Adipocyte (in vitro differentiated cells): ENCODE measurements around the gene GOLGA3.
"Not testable (repeated sequence)": the region's sequence is repeated elsewhere in the genome, so short reads cannot be mapped to it uniquely, and the experiment has no call there.

Experiments used
- DNase-seq: peaks from one replicate; pipeline ENCODE4 v3.0.0-alpha.2; 2015; ENCODE audit warnings: low read depth
- H3K27me3 ChIP-seq: replicated peaks from 2 replicates; pipeline ENCODE4 v1.7.0; 2013; ENCODE audit warnings: mild to moderate bottlenecking, low read length, moderate library complexity; ENCODE audit not compliant: control insufficient read depth, insufficient read depth
- H3K36me3 ChIP-seq: 2 replicates; pipeline ENCODE4 v1.7.0; 2013; ENCODE audit warnings: low read length, mild to moderate bottlenecking, moderate library complexity; ENCODE audit not compliant: control insufficient read depth, insufficient read depth, severe bottlenecking
- H3K4me1 ChIP-seq: 2 replicates; pipeline ENCODE4 v1.7.0; 2013; ENCODE audit warnings: mild to moderate bottlenecking, low read length, moderate library complexity; ENCODE audit not compliant: control insufficient read depth, insufficient read depth
- H3K4me3 ChIP-seq: 2 replicates; pipeline ENCODE4 v1.7.0; 2013; ENCODE audit warnings: mild to moderate bottlenecking, low read length, moderate library complexity
- H3K9ac ChIP-seq: 2 replicates; pipeline ENCODE4 v1.7.0; 2013; ENCODE audit warnings: mild to moderate bottlenecking, low read length, moderate library complexity
- H3K9me3 ChIP-seq: 2 replicates; pipeline ENCODE4 v1.7.0; 2013; ENCODE audit warnings: mild to moderate bottlenecking, low read length, moderate library complexity; ENCODE audit not compliant: control insufficient read depth

The GOLGA3 gene

DNA sequence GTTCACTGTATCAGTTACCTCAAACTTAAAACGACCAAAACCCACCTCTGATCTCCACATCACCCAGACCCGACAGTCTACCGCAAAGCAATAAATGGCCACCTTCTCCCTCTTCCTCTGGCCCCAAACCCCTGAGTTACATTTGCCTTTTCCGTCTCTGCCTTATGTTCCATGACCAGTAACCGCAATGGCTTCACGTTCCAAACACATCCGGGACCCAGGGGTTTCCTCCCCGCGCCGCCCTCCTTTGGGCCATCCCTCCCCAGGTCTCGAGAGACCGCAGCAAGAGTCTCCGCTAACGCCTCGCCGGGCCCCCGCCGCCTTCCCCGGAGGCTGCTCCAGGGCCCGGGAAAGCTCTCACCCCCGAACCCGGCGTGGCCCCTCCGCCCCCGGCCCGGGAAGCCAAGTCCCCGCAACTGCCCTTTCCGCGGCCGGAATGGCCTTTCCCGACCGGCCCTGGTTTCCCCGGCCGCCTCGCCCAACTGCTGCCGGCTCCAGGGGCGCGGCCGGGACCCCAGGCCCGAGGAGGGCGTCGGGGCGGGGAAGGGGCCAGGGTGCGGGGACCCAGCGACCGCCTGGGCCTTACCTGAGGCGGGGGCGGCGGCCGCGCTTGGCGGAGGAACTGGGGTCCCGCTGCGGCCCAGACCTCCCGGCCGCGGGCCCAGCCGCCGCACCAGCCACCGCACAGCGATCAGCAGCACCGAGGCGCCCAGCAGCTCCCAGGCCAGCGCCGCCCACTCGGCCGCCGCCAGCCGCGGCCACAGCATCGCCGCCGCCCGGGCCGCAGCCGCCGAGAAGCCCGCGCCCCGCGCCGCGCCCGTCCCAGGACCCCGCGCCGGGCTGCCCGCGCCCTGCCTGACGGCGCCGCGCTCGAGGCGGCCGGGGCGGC is 67.4 kb downstream of the GOLGA3 start, which contains the start of gene ANKLE2:
Gene ANKLE2 (minus strand): TSS at position 801 of the 889 bp plus-strand sequence. CDS start 34 bp downstream, at position 767.
- DNase-seq = peak; percentile 84
- Histone ChIP-seq H3K9ac (peak within 1 kb of the TSS; percentile 98), H3K4me3 (peak within 1 kb of the TSS; percentile 94), H3K9me3 (no peaks in the 10 kb centered on the region), H3K36me3 (peaks cover 2% of the 10 kb centered on the region), H3K4me1 (peaks cover 17% of the 10 kb centered on the region), H3K27me3 (no peaks in the 10 kb centered on the region)

DNA sequence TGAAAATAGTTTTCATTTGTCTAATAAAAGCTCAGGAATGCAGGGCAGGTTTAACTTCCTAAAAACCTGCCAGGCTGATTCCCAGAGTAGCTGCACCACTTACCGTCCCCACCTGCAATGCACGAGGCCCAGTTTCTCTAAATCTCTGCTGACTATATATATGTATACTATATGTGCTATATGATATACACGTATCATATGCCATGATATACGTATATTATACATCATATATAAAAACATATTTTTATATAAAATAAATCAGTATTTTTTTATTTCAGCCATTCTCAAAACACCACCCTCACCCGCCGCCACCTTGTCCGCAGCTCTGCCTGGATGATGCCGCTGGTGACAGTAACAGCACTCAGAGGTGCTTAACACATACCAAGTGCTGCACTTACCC is 69.3 kb downstream of the GOLGA3 start:
- Histone ChIP-seq H3K36me3 (peaks cover 12% of the 10 kb centered on the region), H3K4me3 (no peak overlapping the region), H3K9me3 (no peaks in the 10 kb centered on the region), H3K9ac (no peak overlapping the region), H3K4me1 (peaks cover 15% of the 10 kb centered on the region), H3K27me3 (no peaks in the 10 kb centered on the region)
- no peak for DNase-seq

DNA sequence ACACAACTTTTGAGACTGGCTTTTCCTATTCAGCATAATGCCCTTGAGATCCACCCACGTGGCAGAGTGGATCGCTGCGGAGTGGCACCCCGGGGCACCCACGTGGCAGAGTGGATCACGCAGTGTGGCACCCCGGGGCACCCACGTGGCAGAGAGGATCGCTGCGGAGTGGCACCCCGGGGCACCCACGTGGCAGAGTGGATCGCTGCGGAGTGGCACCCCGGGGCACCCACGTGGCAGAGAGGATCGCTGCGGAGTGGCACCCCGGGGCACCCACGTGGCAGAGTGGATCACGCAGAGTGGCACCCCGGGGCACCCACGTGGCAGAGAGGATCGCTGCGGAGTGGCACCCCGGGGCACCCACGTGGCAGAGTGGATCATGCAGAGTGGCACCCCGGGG is 69.8 kb downstream of the GOLGA3 start:
- not testable (repeated sequence) for DNase-seq, H3K9me3 ChIP-seq, H3K9ac ChIP-seq, H3K4me3 ChIP-seq, H3K27me3 ChIP-seq
- Histone ChIP-seq H3K4me1 (peaks cover 15% of the 10 kb centered on the region), H3K36me3 (peaks cover 17% of the 10 kb centered on the region)

DNA sequence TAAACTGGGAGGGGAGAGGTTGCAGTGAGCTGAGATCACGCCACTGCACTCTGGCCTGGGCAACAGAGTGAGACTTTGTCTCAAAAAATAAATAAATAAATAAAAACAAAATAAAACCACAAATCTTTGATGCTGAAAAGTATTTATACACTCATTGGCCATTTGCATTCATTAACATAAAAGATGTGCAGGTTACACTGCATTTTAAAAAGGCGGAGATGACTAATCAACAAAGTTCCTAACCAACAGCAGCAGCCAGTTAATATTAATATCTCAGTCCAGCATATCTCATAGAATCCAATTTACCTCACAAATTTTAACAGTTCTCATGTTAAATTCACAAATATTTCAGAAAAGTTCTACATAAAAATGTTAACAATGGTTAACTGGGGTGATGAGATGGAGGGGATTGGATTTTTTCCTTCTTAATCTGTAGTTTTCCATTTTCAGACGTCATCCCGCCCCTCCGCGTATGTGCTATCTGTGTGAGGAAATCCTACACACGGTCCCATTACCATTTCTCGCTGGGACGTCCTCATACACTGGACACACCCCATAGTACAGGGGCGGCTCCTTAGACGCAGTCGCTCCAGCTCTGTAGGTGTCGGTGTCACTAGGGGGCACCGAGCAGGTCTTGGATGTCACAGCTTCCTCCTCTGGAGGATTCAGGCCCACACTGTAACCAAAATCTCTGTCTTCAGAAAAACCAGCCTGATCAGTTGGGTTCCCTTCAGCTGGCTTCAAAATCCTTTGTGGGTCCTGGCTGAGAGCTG is 74.3 kb downstream of the GOLGA3 start:
- no peak for DNase-seq
- H3K4me3 ChIP-seq = no peak overlapping the region

DNA sequence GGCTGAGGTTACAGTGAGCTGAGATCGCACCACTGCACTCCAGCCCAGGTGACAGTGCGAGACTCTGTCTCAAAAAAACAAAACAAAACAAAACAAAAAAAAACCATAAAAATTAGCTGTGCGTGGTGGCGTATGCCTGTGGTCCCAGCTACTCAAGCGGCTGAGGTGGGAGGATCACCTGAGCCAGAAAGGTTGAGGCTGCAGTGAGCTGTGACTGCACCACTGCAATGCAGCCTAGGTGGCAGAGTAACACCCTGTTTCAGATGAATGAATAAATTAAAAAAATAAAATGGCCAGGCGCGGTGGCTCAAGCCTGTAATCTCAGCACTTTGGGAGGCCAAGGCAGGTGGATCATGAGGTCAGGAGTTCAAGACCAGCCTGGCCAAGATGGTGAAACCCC is 75.0 kb downstream of the GOLGA3 start:
- not testable (repeated sequence) for H3K27me3 ChIP-seq, H3K9ac ChIP-seq, H3K4me3 ChIP-seq, H3K9me3 ChIP-seq, H3K4me1 ChIP-seq, DNase-seq
- peaks cover 65% of the 10 kb centered on the region for H3K36me3 ChIP-seq

More for the DNA sequence above, 74.3 kb downstream of the GOLGA3 start:
- Histone ChIP-seq H3K4me1 (no peaks in the 10 kb centered on the region), H3K36me3 (peaks cover 60% of the 10 kb centered on the region), H3K27me3 (no peaks in the 10 kb centered on the region), H3K9ac (no peak overlapping the region), H3K9me3 (no peaks in the 10 kb centered on the region)

DNA sequence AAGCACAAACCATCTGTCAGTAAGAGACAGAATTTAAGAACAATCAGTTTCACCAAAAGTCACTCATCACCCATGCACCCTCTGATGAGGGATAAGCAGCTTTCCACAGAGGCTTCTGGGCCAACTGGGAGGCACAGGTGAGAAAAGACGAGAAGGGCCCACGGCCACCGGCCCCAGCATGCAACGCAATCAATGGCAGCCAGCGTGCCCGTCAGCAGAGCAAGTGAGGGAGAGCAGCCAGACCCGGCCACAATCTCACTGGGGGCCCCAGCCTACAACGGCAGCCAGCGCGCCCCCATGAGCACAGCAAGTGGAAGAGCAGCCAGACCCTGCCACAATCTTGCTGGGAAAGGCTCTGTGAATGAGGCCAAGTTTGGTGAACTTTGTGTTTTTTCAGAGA is 80.3 kb downstream of the GOLGA3 start:
- H3K36me3 ChIP-seq = peaks cover 93% of the 10 kb centered on the region

DNA sequence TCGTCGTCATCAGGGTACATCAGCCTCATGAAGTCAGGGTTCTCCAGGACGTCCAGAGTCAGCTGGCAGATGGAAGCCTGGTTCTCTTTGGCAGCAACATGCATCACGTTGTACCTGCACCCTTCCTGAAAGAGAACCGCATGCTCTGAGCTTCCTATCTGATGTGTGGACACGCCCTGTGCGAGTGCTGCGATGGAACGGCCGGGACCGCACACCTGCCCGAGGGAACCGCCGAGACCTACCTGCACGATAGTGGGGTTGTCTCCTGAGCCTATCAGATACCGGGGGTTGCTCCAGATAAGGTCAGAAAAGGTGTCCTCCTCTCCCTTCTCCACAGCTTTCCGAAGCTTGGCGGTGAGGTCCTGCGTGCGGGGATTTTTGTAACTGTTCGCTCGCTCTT is 80.8 kb downstream of the GOLGA3 start:
- Histone ChIP-seq H3K27me3 (no peaks in the 10 kb centered on the region), H3K4me3 (no peak overlapping the region), H3K36me3 (peaks cover 92% of the 10 kb centered on the region), H3K9ac (no peak overlapping the region), H3K4me1 (no peaks in the 10 kb centered on the region), H3K9me3 (no peaks in the 10 kb centered on the region)
- no peak for DNase-seq

More for the DNA sequence above, 80.3 kb downstream of the GOLGA3 start:
- DNase-seq = no peak
- Histone ChIP-seq H3K9ac (no peak overlapping the region), H3K9me3 (no peaks in the 10 kb centered on the region), H3K4me1 (no peaks in the 10 kb centered on the region), H3K4me3 (no peak overlapping the region), H3K27me3 (no peaks in the 10 kb centered on the region)

DNA sequence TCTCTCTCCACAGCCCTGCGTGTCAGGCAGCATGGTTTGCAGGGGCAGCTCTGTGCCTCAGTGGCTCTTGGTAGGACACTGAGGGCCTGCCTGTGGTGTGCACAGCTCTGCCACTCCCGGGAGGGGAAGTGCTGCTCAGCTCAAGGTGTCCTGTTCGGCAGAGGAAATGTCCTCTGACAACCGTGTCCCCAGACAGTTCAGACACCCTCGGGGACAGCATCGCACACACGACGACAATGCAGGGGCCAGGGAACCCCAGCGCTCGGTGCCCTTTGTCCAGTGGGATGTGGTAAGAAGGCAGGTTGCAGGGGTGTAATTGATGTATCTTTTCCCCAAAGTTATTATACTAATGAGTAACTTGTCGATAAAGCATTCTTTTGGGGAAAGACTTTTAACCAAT is 81.3 kb downstream of the GOLGA3 start:
- Histone ChIP-seq H3K9me3 (no peaks in the 10 kb centered on the region), H3K9ac (no peak overlapping the region), H3K4me3 (no peak overlapping the region), H3K36me3 (peaks cover 92% of the 10 kb centered on the region), H3K27me3 (no peaks in the 10 kb centered on the region), H3K4me1 (no peaks in the 10 kb centered on the region)
- DNase-seq = no peak

DNA sequence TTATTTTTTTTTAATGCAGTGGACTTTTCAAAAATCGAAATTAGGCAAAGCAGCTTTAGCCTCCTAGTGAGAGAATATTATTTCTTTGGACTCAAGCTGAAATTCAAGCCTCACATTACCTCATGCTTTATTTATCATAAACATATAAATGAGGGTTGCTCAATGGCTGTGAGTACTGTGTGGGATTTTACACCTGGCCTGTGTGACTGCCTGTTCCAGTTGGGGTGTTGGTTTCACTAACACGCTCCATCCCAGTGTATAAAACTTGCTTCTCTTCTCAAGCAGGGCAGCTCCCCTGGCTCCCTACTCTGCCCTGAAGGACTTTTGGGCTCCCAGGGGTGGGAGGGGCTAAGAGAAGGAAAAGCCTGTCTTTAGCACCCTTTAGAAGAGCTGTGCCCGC is 82.1 kb downstream of the GOLGA3 start:
- DNase-seq = no peak
- Histone ChIP-seq H3K4me3 (no peak overlapping the region), H3K4me1 (no peaks in the 10 kb centered on the region), H3K9me3 (no peaks in the 10 kb centered on the region), H3K36me3 (peaks cover 94% of the 10 kb centered on the region), H3K27me3 (no peaks in the 10 kb centered on the region), H3K9ac (no peak overlapping the region)

DNA sequence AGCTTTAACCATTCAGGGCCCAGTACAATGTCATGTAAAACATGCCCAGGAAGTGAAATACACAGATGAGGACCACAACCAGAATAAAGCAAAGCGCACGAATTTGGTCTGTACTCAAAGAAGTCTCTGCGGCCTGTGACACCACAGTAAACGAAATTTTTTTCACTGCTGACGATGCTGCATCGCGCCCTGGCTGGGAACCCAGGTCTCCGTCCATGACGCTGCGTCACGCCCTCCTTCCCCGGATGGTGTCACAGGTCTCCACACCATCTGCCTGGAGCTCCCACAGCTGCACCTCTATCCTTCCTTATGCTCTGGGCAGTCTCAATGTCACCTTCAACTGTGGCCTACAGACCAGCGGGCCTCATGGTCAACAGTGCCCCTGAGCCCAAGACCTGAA is 84.8 kb downstream of the GOLGA3 start:
- Histone ChIP-seq H3K36me3 (peaks cover 94% of the 10 kb centered on the region), H3K4me1 (no peaks in the 10 kb centered on the region), H3K27me3 (no peaks in the 10 kb centered on the region), H3K9me3 (no peaks in the 10 kb centered on the region), H3K9ac (no peak overlapping the region), H3K4me3 (no peak overlapping the region)
- no peak for DNase-seq

DNA sequence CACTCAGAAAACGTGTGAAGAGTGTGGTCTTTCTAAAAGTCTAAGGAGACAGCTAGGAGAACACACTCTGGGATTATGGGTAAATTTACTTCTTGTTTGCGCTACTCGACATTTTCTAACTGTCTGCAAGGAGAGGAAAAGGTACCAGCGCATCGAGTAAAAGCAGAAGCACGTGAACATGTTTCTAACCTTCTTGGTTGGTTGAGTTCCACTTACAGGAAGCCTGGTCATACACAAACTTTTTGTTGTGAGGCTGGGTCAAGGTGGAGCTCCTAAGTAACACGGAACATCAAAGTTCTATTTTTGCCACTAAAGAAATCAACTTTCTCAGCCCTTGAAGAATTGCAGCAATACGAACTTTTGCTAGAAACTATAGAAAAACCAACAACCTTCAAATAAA is 87.0 kb downstream of the GOLGA3 start:
- DNase-seq = no peak
- Histone ChIP-seq H3K9me3 (no peaks in the 10 kb centered on the region), H3K27me3 (no peaks in the 10 kb centered on the region), H3K9ac (no peak overlapping the region), H3K36me3 (peaks cover 90% of the 10 kb centered on the region), H3K4me3 (no peak overlapping the region), H3K4me1 (no peaks in the 10 kb centered on the region)
